ENCODE results near the gene FUT8. TPM values are rescaled to one million over a fixed set of nuclear protein-coding genes. Genes with fewer than 3 reads are reported as not detected.

FUT8 gene
- total RNA-seq, 4 donors from 2014 or later, result 29.2 to 55.5 (median 41.1) TPM

DNA sequence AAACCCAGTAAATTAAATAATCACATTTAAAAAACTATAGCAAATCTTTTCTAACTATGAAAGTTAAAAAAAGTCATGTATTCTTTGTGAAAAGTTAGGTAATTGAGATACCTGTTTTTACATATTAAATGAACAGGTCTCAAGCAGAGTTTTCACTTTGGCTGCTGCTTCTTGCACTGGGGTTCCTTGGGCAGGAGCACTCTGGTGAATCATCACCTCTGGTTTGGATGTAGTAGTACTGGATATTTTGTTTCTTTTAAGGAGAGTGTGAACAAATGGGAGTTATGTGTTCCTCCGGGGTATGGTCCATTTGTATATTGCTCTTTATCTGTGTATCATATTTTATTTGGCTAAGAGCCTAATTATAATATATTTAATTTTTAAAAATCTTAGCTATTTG is 82.7 kb downstream of the FUT8 start:
- Histone ChIP-seq H3K27me3 (no peaks in the 10 kb centered on the region), H3K27ac (no peak overlapping the region), H3K4me1 (peaks cover 0 to 4% of the 10 kb centered on the region in 2 donors), H3K9me3 (no peaks in the 10 kb centered on the region), H3K36me3 (no peaks in the 10 kb centered on the region), H3K4me3 (replicated peaks in 1 of 3) (no peak overlapping the region)
- 93 to 94% methylated on average over 1 of the region's 1 CpG for WGBS, 2 donors
- intact Hi-C loops (cut with DNase I), result no loop called here
- TF ChIP-seq, protein P1, sequence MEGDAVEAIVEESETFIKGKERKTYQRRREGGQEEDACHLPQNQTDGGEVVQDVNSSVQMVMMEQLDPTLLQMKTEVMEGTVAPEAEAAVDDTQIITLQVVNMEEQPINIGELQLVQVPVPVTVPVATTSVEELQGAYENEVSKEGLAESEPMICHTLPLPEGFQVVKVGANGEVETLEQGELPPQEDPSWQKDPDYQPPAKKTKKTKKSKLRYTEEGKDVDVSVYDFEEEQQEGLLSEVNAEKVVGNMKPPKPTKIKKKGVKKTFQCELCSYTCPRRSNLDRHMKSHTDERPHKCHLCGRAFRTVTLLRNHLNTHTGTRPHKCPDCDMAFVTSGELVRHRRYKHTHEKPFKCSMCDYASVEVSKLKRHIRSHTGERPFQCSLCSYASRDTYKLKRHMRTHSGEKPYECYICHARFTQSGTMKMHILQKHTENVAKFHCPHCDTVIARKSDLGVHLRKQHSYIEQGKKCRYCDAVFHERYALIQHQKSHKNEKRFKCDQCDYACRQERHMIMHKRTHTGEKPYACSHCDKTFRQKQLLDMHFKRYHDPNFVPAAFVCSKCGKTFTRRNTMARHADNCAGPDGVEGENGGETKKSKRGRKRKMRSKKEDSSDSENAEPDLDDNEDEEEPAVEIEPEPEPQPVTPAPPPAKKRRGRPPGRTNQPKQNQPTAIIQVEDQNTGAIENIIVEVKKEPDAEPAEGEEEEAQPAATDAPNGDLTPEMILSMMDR (IDR thresholded peaks at IDR 0.05), result no peak
- no peak for TF ChIP-seq POLR2A (IDR thresholded peaks at IDR 0.05)
- no peak for DNase-seq

DNA sequence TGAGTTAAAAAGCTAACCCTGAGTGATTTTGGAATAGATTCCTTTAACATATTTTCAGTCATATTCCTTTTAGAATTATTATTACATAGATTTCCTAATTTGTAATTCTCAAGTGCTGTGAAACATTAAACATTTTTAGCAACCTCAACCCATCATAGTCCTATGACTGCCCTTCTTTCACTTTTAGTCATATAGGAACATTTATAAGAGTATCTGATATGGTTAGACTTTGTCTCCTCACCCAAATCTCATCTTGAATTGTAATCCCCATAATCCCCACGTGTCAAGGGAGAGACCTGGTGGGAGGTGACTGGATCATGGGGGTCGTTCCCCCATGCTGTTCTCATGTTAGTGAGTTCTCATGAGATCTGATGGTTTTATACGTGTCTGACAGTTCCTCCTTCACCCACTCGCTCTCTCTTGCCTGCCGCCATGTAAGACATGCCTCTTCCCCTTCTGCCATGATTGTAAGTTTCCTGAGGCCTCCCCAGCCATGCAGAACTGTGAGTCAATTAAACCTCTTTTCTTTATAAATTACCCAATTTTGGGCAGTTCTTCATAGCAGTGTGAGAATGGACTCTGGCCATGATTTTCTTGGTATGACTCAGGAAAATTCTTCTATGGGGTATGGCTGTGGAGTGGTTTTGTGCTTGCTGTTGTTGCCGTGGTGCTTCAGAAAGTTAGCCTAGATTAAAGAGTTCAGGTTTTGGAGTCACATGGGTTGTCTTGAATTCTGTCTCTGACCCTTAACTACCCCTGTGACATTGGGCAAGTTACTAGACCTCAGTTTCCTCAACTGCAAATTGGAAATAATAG is 83.9 kb downstream of the FUT8 start:
- H3K9me3 ChIP-seq, result no peaks in the 10 kb centered on the region
- H3K36me3 ChIP-seq, result no peaks in the 10 kb centered on the region
- H3K27me3 ChIP-seq, result no peaks in the 10 kb centered on the region
- intact Hi-C loops (cut with DNase I), result no loop called here
- DNase-seq, result no peak
- H3K27ac ChIP-seq, result no peak overlapping the region
- no peak for TF ChIP-seq POLR2A (IDR thresholded peaks at IDR 0.05)
- TF ChIP-seq, protein P1 (IDR thresholded peaks at IDR 0.05), result no peak
- H3K4me3 ChIP-seq (replicated peaks in 1 of 3), result no peak overlapping the region
- no peaks in the 10 kb centered on the region for H3K4me1 ChIP-seq
- 95 to 98% methylated on average over 6 of the region's 6 CpGs for WGBS, 2 donors

DNA sequence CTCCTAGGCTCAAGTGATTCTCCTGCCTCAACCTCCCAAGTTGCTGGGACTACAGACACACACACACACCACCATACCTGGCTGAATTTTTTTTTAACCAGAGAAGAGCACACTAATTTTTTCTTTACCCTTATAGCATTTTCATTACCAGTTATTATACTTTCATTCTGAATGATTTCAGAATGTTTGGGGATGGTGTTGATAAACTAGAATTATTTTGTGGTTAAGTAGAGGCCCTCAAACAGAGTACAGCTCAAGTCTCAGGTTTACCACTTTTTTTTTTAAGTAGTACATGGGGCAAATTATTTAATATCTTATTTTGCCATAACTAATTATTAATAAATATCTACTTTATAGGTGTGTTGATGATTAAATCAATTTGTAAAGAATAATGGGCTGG is 86.6 kb downstream of the FUT8 start:
- no peaks in the 10 kb centered on the region for H3K9me3 ChIP-seq
- TF ChIP-seq, protein P1 (IDR thresholded peaks at IDR 0.05), result no peak
- TF ChIP-seq POLR2A (IDR thresholded peaks at IDR 0.05), result no peak
- intact Hi-C loops (cut with DNase I), result no loop called here
- H3K27ac ChIP-seq, result no peak overlapping the region
- no peak for DNase-seq
- no peak overlapping the region for H3K4me3 ChIP-seq (replicated peaks in 1 of 3)
- H3K36me3 ChIP-seq, result no peaks in the 10 kb centered on the region
- H3K27me3 ChIP-seq, result no peaks in the 10 kb centered on the region
- H3K4me1 ChIP-seq, result peaks cover 7 to 10% of the 10 kb centered on the region in 2 donors

DNA sequence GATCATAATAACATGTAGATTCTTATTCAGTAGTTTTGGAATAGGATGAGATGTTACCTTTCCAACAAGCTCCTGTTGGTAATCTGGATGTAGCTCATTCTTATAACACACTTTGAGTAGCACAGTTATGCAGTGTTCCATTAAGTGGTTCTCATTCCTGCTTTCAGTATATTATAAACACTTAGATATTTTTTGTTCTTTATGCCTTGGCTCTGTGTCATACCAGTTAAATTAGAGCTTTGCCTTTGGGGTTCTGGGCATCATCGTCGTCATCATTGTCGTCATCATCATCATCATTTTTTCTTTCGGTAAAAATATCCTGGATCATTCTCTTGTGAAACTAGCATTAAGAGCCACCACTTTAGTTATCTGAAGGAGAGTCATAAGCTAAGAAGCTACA is 87.5 kb downstream of the FUT8 start:
- Histone ChIP-seq H3K4me3 (replicated peaks in 1 of 3) (no peak overlapping the region), H3K4me1 (peaks cover 7 to 10% of the 10 kb centered on the region in 2 donors), H3K27ac (no peak overlapping the region), H3K36me3 (no peaks in the 10 kb centered on the region), H3K9me3 (no peaks in the 10 kb centered on the region), H3K27me3 (no peaks in the 10 kb centered on the region)
- intact Hi-C loops (cut with DNase I), result no loop called here
- DNase-seq, result no peak
- TF ChIP-seq POLR2A (IDR thresholded peaks at IDR 0.05), result no peak
- TF ChIP-seq, protein P1 (IDR thresholded peaks at IDR 0.05), result no peak
- 96 to 97% methylated on average over 4 of the region's 4 CpGs for whole genome bisulfite sequencing, 2 donors

DNA sequence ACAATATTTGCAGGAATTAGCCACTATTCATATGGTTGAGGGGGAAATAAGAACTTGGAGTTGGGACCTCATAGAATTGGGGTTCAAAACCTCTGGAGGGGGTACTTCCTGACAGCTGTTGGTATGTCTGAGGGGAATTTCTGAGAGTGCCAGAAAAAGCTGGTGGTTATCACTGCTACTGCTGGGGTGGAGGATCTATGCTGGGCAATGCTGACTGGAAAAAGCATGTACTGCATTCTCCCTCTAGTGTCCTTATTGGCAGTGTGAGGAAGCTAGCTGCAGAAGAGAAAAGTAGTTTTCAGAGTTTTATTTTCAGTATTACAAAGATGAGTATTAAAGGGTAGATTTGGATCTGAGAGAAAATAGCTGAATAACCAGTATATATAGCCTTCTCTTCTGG is 88.8 kb downstream of the FUT8 start:
- intact Hi-C loops (cut with DNase I), result no loop called here
- DNase-seq, result no peak
- no peaks in the 10 kb centered on the region for H3K36me3 ChIP-seq
- H3K9me3 ChIP-seq, result no peaks in the 10 kb centered on the region
- H3K27me3 ChIP-seq, result no peaks in the 10 kb centered on the region
- TF ChIP-seq POLR2A (IDR thresholded peaks at IDR 0.05), result no peak
- TF ChIP-seq, protein P1 (IDR thresholded peaks at IDR 0.05), result no peak
- H3K4me3 ChIP-seq (replicated peaks in 1 of 3), result no peak overlapping the region
- peaks cover 7 to 10% of the 10 kb centered on the region in 2 donors for H3K4me1 ChIP-seq
- H3K27ac ChIP-seq, result no peak overlapping the region

All from thyroid gland (tissue), 4 donors.